ENCODE results near the gene HSD11B1L. TPM values are rescaled to one million over a fixed set of nuclear protein-coding genes. Genes with fewer than 3 reads are reported as not detected.
A peak's percentile ranks its signal among the peaks of the same experiment; 100 is the strongest.

The HSD11B1L gene
- total and polyA plus RNA-seq, 5 donors from 2014 or later, result 1.8 to 3.0 (median 2.4) TPM

DNA sequence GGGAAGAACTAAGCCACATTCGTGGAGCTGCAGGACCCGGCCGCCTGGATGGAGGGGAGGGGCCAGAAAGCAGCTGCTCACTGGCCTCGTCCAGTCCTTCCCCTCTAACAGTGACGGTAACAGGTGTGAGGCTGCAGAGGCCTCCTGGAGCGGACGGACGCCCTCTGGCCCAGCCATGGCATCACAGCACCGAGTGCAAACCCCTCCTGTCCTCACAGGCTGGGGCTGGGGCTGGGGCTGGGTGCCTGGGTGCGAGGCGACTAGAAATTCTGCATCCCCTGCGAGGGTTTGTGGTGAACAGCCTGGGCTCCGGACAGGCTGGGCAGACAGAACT is 4.1 kb upstream of the HSD11B1L start:
- Histone ChIP-seq H3K4me1 (ENCODE audit: control insufficient read depth, insufficient read depth, low read length, poor library complexity, severe bottlenecking) (peaks cover 18% of the 10 kb centered on the region), H3K27ac (ENCODE audit: insufficient read depth, low read length, poor library complexity, severe bottlenecking) (no peak overlapping the region), H3K4me3 (ENCODE audit: low read depth, low read length) (no peak overlapping the region), H3K9me3 (ENCODE audit: control insufficient read depth in 2 of 2, low read length in 2 of 2) (no peaks in the 10 kb centered on the region), H3K36me3 (ENCODE audit: control insufficient read depth, insufficient read depth, low read length) (peaks cover 4% of the 10 kb centered on the region), H3K27me3 (ENCODE audit: control insufficient read depth, insufficient read depth, low read length) (no peaks in the 10 kb centered on the region)
- peaks cover 0 to 3% (median 0%) of the 10 kb centered on the region in 7 donors for H3K9me3 Mint-ChIP-seq
- DNase-seq (no peak), ATAC-seq (ENCODE audit: low read depth in 2 of 2) (no peak)
- H3K27ac Mint-ChIP-seq, result no peak overlapping the region
- H3K4me3 Mint-ChIP-seq, result no peak overlapping the region
- H3K27me3 Mint-ChIP-seq, result peaks cover 5% of the 10 kb centered on the region
- no peaks in the 10 kb centered on the region for H3K36me3 Mint-ChIP-seq
- peaks cover 0 to 22% (median 14%) of the 10 kb centered on the region in 4 donors for H3K4me1 Mint-ChIP-seq

DNA sequence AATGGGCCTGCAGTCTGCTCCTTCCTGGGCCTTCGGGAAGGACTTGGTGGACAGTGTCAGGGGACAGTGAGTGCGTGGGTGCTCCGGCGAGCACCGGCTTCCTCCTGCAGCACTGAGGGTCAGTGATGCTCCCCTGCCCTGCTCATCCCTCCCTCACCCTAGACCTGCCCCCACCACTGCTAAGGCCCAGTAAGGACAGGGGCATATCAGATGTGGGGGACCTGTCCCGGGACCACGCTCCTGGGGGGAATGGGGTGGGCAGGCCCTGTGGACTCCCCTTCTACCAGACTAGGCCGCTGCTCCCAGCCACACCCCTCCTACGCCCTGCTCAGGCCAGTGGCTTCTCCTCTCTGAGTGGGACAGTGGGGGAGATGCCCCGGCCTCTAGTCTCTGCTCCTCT is 3.7 kb upstream of the HSD11B1L start:
- Histone ChIP-seq H3K4me1 (ENCODE audit: control insufficient read depth, insufficient read depth, low read length, poor library complexity, severe bottlenecking) (peaks cover 18% of the 10 kb centered on the region), H3K27me3 (ENCODE audit: control insufficient read depth, insufficient read depth, low read length) (no peaks in the 10 kb centered on the region), H3K4me3 (ENCODE audit: low read depth, low read length) (no peak overlapping the region), H3K9me3 (ENCODE audit: control insufficient read depth in 2 of 2, low read length in 2 of 2) (no peaks in the 10 kb centered on the region), H3K36me3 (ENCODE audit: control insufficient read depth, insufficient read depth, low read length) (peaks cover under 1% of the 10 kb centered on the region), H3K27ac (ENCODE audit: insufficient read depth, low read length, poor library complexity, severe bottlenecking) (no peak overlapping the region)
- H3K4me1 Mint-ChIP-seq, result peaks cover 0 to 26% (median 16%) of the 10 kb centered on the region in 4 donors
- peaks cover 0 to 3% (median 0%) of the 10 kb centered on the region in 7 donors for H3K9me3 Mint-ChIP-seq
- no peaks in the 10 kb centered on the region for H3K36me3 Mint-ChIP-seq
- peaks cover 5% of the 10 kb centered on the region for H3K27me3 Mint-ChIP-seq
- no peak for ATAC-seq (ENCODE audit: low read depth in 2 of 2)
- no peak for DNase-seq
- H3K27ac Mint-ChIP-seq, result peak overlapping the region in 1 of 3 donors; percentile 46
- H3K4me3 Mint-ChIP-seq, result peak overlapping the region in 2 of 4 donors; percentile 26 to 38

- no peak for DNase-seq
- no peaks in the 10 kb centered on the region for H3K27me3 ChIP-seq (ENCODE audit: control insufficient read depth, insufficient read depth, low read length)
- H3K4me3 ChIP-seq (ENCODE audit: low read depth, low read length), result no peak overlapping the region
- Mint-ChIP-seq H3K27ac (peak overlapping the region in 1 of 3 donors; percentile 46), H3K4me3 (peak overlapping the region in 3 of 4 donors; percentile 26 to 48 (median 38)), H3K9me3 (peaks cover 0 to 3% (median 0%) of the 10 kb centered on the region in 7 donors), H3K27me3 (peaks cover 5% of the 10 kb centered on the region), H3K36me3 (no peaks in the 10 kb centered on the region), H3K4me1 (peaks cover 0 to 29% (median 18%) of the 10 kb centered on the region in 4 donors)
- no peaks in the 10 kb centered on the region for H3K36me3 ChIP-seq (ENCODE audit: control insufficient read depth, insufficient read depth, low read length)
- no peaks in the 10 kb centered on the region for H3K9me3 ChIP-seq (ENCODE audit: control insufficient read depth in 2 of 2, low read length in 2 of 2)
- no peak for ATAC-seq (ENCODE audit: low read depth in 2 of 2)
- peaks cover 18% of the 10 kb centered on the region for H3K4me1 ChIP-seq (ENCODE audit: control insufficient read depth, insufficient read depth, low read length, poor library complexity, severe bottlenecking)
- no peak overlapping the region for H3K27ac ChIP-seq (ENCODE audit: insufficient read depth, low read length, poor library complexity, severe bottlenecking)
Observed at GRCh38 chr19:5677580-5677979, 3.2 kb upstream of the HSD11B1L start.

- Mint-ChIP-seq H3K27ac (no peak overlapping the region), H3K4me3 (peak overlapping the region in 3 of 4 donors; percentile 13 to 51 (median 38)), H3K36me3 (no peaks in the 10 kb centered on the region), H3K27me3 (peaks cover 6% of the 10 kb centered on the region), H3K4me1 (peaks cover 0 to 30% (median 18%) of the 10 kb centered on the region in 4 donors), H3K9me3 (peaks cover 0 to 3% (median 0%) of the 10 kb centered on the region in 7 donors)
- no peaks in the 10 kb centered on the region for H3K9me3 ChIP-seq (ENCODE audit: control insufficient read depth in 2 of 2, low read length in 2 of 2)
- H3K27me3 ChIP-seq (ENCODE audit: control insufficient read depth, insufficient read depth, low read length), result no peaks in the 10 kb centered on the region
- ATAC-seq (ENCODE audit: low read depth in 2 of 2), result no peak
- H3K27ac ChIP-seq (ENCODE audit: insufficient read depth, low read length, poor library complexity, severe bottlenecking), result no peak overlapping the region
- no peak for DNase-seq
- no peak overlapping the region for H3K4me3 ChIP-seq (ENCODE audit: low read depth, low read length)
- H3K4me1 ChIP-seq (ENCODE audit: control insufficient read depth, insufficient read depth, low read length, poor library complexity, severe bottlenecking), result peaks cover 18% of the 10 kb centered on the region
- no peaks in the 10 kb centered on the region for H3K36me3 ChIP-seq (ENCODE audit: control insufficient read depth, insufficient read depth, low read length)
Observed at GRCh38 chr19:5678071-5678718, 2.6 kb upstream of the HSD11B1L start.

GRCh38 chr19:5679289-5680083 is 1.3 kb upstream of the HSD11B1L start:
- Histone ChIP-seq H3K9me3 (ENCODE audit: control insufficient read depth in 2 of 2, low read length in 2 of 2) (no peaks in the 10 kb centered on the region), H3K4me3 (ENCODE audit: low read depth, low read length) (peak overlapping the region; percentile 80), H3K27me3 (ENCODE audit: control insufficient read depth, insufficient read depth, low read length) (no peaks in the 10 kb centered on the region), H3K4me1 (ENCODE audit: control insufficient read depth, insufficient read depth, low read length, poor library complexity, severe bottlenecking) (peaks cover 18% of the 10 kb centered on the region), H3K27ac (ENCODE audit: insufficient read depth, low read length, poor library complexity, severe bottlenecking) (peak overlapping the region; percentile 97), H3K36me3 (ENCODE audit: control insufficient read depth, insufficient read depth, low read length) (no peaks in the 10 kb centered on the region)
- ATAC-seq (ENCODE audit: low read depth in 2 of 2) (no peak), DNase-seq (peak in 1 of 3 donors; percentile 26)
- H3K27me3 Mint-ChIP-seq, result peaks cover 8% of the 10 kb centered on the region
- H3K4me1 Mint-ChIP-seq, result peaks cover 0 to 35% (median 18%) of the 10 kb centered on the region in 4 donors
- H3K27ac Mint-ChIP-seq, result peak overlapping the region; percentile 92 to 100 (median 99)
- H3K4me3 Mint-ChIP-seq, result peak overlapping the region; percentile 92 to 94 (median 94)
- peaks cover 0 to 3% (median 0%) of the 10 kb centered on the region in 7 donors for H3K9me3 Mint-ChIP-seq
- H3K36me3 Mint-ChIP-seq, result no peaks in the 10 kb centered on the region

DNA sequence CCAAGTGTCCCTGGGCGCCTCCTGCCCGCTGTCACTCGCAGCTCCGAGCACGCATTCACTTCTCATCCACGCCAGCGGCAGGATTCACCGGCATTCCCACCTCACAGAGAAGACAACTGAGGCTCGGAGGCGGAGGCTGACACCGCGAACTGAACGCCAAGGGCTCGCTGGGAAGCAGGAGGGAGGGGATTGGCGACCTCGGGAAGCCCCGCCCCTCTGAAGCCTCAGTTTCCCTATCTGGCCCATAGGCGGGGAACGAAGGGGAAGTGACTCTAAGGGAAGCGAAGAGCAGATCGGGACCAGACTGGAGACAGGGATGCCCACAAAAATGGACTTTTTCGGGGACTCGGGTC is 767 bp upstream of the HSD11B1L start:
- Mint-ChIP-seq H3K27ac (peak overlapping the region; percentile 92 to 100 (median 99)), H3K27me3 (peaks cover 8% of the 10 kb centered on the region), H3K36me3 (no peaks in the 10 kb centered on the region), H3K4me3 (peak overlapping the region; percentile 92 to 94 (median 94)), H3K9me3 (peaks cover 0 to 3% (median 0%) of the 10 kb centered on the region in 7 donors), H3K4me1 (peaks cover 0 to 35% (median 18%) of the 10 kb centered on the region in 4 donors)
- Histone ChIP-seq H3K4me1 (ENCODE audit: control insufficient read depth, insufficient read depth, low read length, poor library complexity, severe bottlenecking) (peaks cover 18% of the 10 kb centered on the region), H3K36me3 (ENCODE audit: control insufficient read depth, insufficient read depth, low read length) (no peaks in the 10 kb centered on the region), H3K4me3 (ENCODE audit: low read depth, low read length) (peak overlapping the region; percentile 80), H3K9me3 (ENCODE audit: control insufficient read depth in 2 of 2, low read length in 2 of 2) (no peaks in the 10 kb centered on the region), H3K27me3 (ENCODE audit: control insufficient read depth, insufficient read depth, low read length) (no peaks in the 10 kb centered on the region), H3K27ac (ENCODE audit: insufficient read depth, low read length, poor library complexity, severe bottlenecking) (peak overlapping the region; percentile 97)
- ATAC-seq (ENCODE audit: low read depth in 2 of 2), result no peak
- DNase-seq, result no peak

- Mint-ChIP-seq H3K9me3 (peaks cover 0 to 4% (median 0%) of the 10 kb centered on the region in 7 donors), H3K27me3 (peaks cover 8% of the 10 kb centered on the region), H3K4me3 (peak overlapping the region; percentile 29 to 86 (median 78)), H3K36me3 (no peaks in the 10 kb centered on the region), H3K4me1 (peaks cover 0 to 43% (median 18%) of the 10 kb centered on the region in 4 donors), H3K27ac (peak overlapping the region; percentile 71 to 86 (median 82))
- Histone ChIP-seq H3K36me3 (ENCODE audit: control insufficient read depth, insufficient read depth, low read length) (no peaks in the 10 kb centered on the region), H3K4me1 (ENCODE audit: control insufficient read depth, insufficient read depth, low read length, poor library complexity, severe bottlenecking) (peaks cover 23% of the 10 kb centered on the region), H3K27ac (ENCODE audit: insufficient read depth, low read length, poor library complexity, severe bottlenecking) (no peak overlapping the region), H3K9me3 (ENCODE audit: control insufficient read depth in 2 of 2, low read length in 2 of 2) (no peaks in the 10 kb centered on the region), H3K4me3 (ENCODE audit: low read depth, low read length) (no peak overlapping the region), H3K27me3 (ENCODE audit: control insufficient read depth, insufficient read depth, low read length) (no peaks in the 10 kb centered on the region)
- ATAC-seq (ENCODE audit: low read depth in 2 of 2) (no peak), DNase-seq (no peak)
Observed at GRCh38 chr19:5681391-5682106, 722 bp downstream of the HSD11B1L start.

Measured in CD4-positive, CD25-positive, alpha-beta regulatory T cell (primary cell).